ENCODE measurements around the gene FMO1. TPM values are rescaled to one million over a fixed set of nuclear protein-coding genes. Genes with fewer than 3 reads are reported as not detected.

FMO1 gene, protein sequence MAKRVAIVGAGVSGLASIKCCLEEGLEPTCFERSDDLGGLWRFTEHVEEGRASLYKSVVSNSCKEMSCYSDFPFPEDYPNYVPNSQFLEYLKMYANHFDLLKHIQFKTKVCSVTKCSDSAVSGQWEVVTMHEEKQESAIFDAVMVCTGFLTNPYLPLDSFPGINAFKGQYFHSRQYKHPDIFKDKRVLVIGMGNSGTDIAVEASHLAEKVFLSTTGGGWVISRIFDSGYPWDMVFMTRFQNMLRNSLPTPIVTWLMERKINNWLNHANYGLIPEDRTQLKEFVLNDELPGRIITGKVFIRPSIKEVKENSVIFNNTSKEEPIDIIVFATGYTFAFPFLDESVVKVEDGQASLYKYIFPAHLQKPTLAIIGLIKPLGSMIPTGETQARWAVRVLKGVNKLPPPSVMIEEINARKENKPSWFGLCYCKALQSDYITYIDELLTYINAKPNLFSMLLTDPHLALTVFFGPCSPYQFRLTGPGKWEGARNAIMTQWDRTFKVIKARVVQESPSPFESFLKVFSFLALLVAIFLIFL
- total RNA-seq, result 1 to 10 TPM; 1.9 to 2.7 TPM
- polyA plus RNA-seq (ENCODE audit: insufficient read length in 6 of 6), result 1 to 10 TPM; 2.0 to 7.5 (median 3.6) TPM
- long read RNA-seq, donor 1, partial matches to known transcripts, result 0 of 1 reads
- long read RNA-seq, donor 1, other reads (novel, unspliced or antisense), result 0 of 1 reads
- long read RNA-seq, donor 2, result 0 reads
- long read RNA-seq, donor 3, partial matches to known transcripts, result 0 of 1 reads
- long read RNA-seq, donor 3, other reads (novel, unspliced or antisense), result 0 of 1 reads
- long read RNA-seq, donor 4, partial matches to known transcripts, result 0 of 1 reads
- long read RNA-seq, donor 4, other reads (novel, unspliced or antisense), result 1 of 1 reads
- long read RNA-seq, donor 5, result 0 reads
- long read RNA-seq, donor 6, result 0 reads
- long read RNA-seq, donor 7, result 0 reads
- long read RNA-seq, donor 8, partial matches to known transcripts, result 0 of 1 reads
- long read RNA-seq, donor 8, other reads (novel, unspliced or antisense), result 0 of 1 reads
- long read RNA-seq, donor 9, result 0 reads
- long read RNA-seq, donor 10, partial matches to known transcripts, result 0 of 1 reads
- long read RNA-seq, donor 10, other reads (novel, unspliced or antisense), result 1 of 1 reads
- long read RNA-seq, donor 11, result 0 reads
- long read RNA-seq, donor 12, partial matches to known transcripts, result 0 of 2 reads
- long read RNA-seq, donor 12, other reads (novel, unspliced or antisense), result 0 of 2 reads

DNA sequence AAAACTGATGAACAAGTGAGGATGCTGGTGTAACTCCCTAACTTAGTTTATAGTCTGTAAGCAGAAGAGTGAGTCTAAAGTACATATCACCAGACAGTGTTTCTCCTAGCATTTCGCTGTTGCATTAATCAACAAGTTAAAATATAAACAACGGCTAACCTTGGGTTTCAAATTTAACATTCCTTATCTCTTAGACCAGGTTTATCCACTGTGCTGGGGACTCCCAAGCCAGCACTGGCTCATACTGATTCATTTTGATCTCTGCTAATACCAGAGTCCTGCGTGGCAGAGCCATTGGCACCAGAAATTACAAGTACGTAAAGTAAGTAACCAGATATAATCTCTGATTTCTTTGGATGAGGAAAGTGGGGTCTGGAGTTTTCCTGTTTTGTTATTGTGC is at the start of gene FMO1:
Gene FMO1 (plus strand): TSS at position 193 of the 400 bp plus-strand sequence. CDS start 9,594 bp downstream, outside the sequence.
- Histone ChIP-seq H3K27ac (no peak within 1 kb of the TSS), H3K4me1 (peaks cover 0 to 12% of the 10 kb centered on the region in 2 donors), H3K9me3 (no peaks in the 10 kb centered on the region), H3K4me3 (no peak within 1 kb of the TSS), H3K27me3 (peaks cover 0 to 30% of the 10 kb centered on the region in 2 donors), H3K36me3 (no peaks in the 10 kb centered on the region)
- DNase-seq (no peak), ATAC-seq (no peak)
- intact Hi-C loops (cut with DNase I), result no loop called here
- TF ChIP-seq, protein P1, sequence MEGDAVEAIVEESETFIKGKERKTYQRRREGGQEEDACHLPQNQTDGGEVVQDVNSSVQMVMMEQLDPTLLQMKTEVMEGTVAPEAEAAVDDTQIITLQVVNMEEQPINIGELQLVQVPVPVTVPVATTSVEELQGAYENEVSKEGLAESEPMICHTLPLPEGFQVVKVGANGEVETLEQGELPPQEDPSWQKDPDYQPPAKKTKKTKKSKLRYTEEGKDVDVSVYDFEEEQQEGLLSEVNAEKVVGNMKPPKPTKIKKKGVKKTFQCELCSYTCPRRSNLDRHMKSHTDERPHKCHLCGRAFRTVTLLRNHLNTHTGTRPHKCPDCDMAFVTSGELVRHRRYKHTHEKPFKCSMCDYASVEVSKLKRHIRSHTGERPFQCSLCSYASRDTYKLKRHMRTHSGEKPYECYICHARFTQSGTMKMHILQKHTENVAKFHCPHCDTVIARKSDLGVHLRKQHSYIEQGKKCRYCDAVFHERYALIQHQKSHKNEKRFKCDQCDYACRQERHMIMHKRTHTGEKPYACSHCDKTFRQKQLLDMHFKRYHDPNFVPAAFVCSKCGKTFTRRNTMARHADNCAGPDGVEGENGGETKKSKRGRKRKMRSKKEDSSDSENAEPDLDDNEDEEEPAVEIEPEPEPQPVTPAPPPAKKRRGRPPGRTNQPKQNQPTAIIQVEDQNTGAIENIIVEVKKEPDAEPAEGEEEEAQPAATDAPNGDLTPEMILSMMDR (IDR thresholded peaks at IDR 0.05), result no peak

DNA sequence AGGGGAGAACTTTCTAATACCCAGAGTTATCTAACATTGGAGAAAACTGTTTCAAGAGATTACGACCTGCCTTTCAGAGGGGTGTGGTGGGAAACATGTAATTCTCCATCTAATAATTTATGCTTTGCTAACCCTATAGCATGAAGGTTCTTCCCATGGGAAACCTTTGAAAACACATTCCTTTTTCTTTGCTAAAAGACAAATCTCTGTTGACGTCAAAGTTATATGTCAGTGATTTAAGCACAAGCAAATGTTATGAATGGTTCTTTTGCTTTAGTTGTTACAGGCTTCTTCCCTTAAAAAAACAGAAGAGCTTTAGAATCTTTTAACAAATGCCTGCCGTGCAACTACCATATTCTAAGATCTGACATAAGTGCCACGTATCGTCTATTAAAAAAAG is 44.0 kb upstream of the FMO1 start:
- no peak for ATAC-seq
- intact Hi-C loops (cut with DNase I), result no loop called here
- no peaks in the 10 kb centered on the region for H3K36me3 ChIP-seq
- no peak overlapping the region for H3K4me3 ChIP-seq
- H3K9me3 ChIP-seq, result no peaks in the 10 kb centered on the region
- DNase-seq, result no peak
- H3K4me1 ChIP-seq, result no peaks in the 10 kb centered on the region
- TF ChIP-seq, protein P1 (IDR thresholded peaks at IDR 0.05), result no peak
- H3K27ac ChIP-seq, result no peak overlapping the region
- no peaks in the 10 kb centered on the region for H3K27me3 ChIP-seq

DNA sequence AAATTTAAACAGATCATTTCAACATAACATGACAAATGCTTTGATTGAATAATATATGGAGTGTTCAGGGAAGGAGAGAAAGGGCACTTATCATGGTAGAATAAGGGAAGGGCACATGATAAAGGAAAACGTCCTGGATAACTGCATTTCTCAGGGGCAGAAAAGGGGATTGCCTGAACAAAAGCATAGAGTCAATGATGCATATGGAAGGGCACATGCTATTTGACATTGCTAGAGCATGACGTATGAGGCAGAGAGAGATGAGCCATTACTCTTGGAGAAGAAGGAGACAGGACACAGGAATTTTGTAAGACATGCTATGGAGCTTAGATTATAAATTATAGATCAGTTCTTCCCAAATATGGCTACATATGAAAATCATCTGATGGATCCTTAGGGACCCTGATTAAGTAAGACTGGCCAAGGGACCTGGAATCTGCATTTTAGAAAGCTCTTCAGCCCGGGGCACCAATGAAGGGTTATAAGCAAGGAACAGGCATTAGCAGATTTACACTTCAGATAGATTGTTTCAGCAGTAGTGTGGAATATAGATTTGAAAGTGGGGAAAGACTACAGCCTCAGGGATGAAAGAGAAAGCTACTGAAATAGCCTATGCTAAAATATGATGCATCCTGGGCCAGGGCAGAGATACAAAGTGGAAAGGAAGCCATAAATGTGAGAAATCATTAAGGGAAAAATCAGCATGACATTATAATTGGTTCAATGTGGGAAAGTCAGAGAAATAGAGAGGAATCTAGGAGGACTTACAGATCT is 41.9 kb upstream of the FMO1 start:
- intact Hi-C loops (cut with DNase I), result no loop called here
- Histone ChIP-seq H3K27ac (no peak overlapping the region), H3K36me3 (no peaks in the 10 kb centered on the region), H3K4me3 (no peak overlapping the region), H3K9me3 (no peaks in the 10 kb centered on the region), H3K27me3 (no peaks in the 10 kb centered on the region), H3K4me1 (no peaks in the 10 kb centered on the region)
- no peak for DNase-seq
- no peak for ATAC-seq
- TF ChIP-seq, protein P1 (IDR thresholded peaks at IDR 0.05), result no peak

DNA sequence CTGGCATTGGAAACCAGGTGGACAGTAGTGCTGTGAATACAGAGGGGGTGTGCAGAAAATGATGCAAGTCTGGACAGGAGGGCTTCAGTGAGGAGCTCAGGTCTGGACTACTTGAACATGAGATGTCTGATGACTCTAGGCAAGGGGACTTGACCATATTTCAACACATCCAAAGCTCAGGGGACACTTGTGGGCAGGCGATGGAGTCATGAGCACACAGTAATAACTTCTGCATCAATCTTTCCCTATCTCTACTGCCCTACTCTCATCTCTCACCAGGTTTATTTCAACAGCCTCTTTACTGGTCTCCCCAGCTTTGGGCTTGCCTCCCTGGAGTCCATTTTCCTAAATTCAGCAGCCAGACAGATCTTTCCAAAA is 41.3 kb upstream of the FMO1 start:
- Histone ChIP-seq H3K9me3 (no peaks in the 10 kb centered on the region), H3K4me3 (no peak overlapping the region), H3K27me3 (no peaks in the 10 kb centered on the region), H3K27ac (no peak overlapping the region), H3K4me1 (no peaks in the 10 kb centered on the region), H3K36me3 (no peaks in the 10 kb centered on the region)
- no peak for DNase-seq
- ATAC-seq, result no peak
- intact Hi-C loops (cut with DNase I), result no loop called here
- TF ChIP-seq, protein P1 (IDR thresholded peaks at IDR 0.05), result no peak

All from left lung (tissue), 14 donors.